NCI-H2227 (cell line): ENCODE results near the gene ASB17.
"Not testable (repeated sequence)": the region's sequence is repeated elsewhere in the genome, so short reads cannot be mapped to it uniquely, and the experiment has no call there.

Source experiments
- DNase-seq: peaks from one replicate; lab custom pipeline; 2025; ENCODE audit not compliant: unreplicated experiment; lab: John Stamatoyannopoulos, UW

Gene ASB17, protein sequence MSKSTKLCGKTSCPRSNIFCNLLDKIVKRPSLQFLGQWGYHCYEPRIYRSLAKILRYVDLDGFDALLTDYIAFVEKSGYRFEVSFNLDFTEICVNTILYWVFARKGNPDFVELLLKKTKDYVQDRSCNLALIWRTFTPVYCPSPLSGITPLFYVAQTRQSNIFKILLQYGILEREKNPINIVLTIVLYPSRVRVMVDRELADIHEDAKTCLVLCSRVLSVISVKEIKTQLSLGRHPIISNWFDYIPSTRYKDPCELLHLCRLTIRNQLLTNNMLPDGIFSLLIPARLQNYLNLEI

DNA sequence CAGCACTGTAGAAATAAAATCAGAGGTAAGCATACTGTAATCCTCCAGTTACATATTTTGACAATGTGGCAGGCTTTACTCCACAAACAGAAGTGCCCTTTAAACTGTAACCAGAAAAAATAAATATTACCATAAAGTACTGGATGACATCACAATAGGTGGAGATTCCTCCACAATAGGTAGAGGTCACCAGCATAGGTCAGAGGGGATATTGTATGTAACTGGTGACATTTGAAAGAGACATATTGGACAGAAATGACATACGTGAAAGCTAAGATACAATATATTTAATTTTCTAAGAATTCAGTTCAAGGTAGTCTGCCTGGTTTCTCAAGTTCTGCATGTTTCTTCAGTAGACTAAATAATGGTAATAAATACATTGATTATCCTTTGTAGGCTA, at the start of gene ASB17:
Gene ASB17, minus strand, starts transcription at position 101 of the 400 bp plus-strand sequence. CDS start 113 bp downstream, outside the sequence.
- DNase-seq = no peak

DNA sequence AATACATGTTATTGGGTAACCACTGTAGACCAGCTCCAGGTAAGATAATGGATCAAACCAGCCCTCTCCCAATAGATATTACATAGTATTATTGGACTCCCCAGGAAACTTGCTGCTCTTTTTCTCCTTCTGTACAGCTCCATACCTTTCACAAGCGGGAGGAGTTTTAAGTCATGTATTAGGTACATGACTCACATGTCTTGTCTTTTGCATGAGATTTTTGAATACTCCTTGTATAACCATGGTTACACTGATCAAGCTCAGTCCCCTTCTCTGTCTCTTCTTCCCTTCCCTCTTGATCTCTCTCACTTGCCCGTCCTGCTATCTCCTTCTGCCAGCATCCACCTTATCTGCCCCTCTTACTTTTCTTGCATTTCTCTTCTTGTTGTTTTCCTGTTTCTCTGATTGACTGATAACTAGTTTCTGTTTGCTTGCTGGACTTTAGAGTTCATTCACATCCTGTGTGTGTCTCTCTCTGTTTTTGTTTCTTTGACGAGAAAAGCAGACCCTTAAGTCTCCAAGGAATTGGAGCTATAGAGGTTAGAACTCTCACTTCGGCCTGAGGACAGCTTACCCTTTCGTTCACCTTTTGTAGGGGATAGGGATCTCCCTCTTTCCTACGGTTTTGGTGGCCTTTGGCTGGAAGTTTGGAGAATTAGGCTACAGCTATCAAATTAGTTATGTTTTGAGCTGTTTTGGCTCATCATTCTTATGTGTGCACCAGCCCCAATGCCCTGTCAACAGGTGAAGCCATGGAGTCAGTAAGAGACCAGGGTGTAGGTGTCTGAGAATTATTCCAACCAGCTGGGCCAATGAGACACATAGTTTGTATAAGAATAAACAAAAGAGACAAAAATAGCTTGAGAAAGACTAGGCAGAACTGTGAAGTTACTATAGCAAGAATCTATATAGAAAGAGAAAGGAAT, 49.0 kb upstream of the ASB17 start:
- DNase-seq = no peak

DNA sequence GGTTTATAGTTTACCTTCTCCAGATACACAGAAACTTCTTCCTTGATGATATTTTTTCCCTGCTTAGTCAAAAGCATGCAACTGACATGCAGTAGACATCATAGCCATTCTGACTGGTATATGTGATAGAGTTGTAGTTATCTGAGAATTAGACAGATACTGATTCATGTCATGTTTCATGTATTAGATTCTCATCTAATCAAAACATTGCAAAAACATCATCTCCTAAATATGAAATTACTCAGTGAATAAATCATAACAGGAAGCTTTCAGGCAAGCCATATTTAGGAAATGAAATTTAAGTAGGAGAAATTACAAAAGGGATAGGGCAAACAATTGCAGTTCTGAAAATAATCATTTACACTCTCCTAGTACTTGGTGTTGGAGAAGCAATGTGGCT, 38.4 kb upstream of the ASB17 start:
- no peak for DNase-seq

DNA sequence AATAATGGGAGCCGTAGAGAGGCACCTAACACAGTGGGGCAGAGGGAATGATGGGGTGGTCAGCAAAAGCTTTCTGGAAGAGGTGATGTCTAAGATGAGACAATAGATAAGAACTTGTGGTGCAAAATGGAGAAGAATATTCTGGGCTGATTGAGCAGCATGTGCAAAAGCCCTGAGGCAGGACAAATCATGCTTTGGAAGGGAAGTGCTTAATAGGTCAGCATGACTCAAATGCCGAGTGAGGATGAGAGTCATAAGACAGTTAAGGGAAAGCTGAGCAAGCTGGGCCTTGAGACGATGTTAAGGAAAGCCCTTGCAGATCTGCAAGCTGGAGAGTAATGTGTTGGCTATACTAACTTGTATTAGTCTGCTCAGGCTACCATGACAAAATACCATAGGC, 37.3 kb upstream of the ASB17 start:
- DNase-seq = no peak

DNA sequence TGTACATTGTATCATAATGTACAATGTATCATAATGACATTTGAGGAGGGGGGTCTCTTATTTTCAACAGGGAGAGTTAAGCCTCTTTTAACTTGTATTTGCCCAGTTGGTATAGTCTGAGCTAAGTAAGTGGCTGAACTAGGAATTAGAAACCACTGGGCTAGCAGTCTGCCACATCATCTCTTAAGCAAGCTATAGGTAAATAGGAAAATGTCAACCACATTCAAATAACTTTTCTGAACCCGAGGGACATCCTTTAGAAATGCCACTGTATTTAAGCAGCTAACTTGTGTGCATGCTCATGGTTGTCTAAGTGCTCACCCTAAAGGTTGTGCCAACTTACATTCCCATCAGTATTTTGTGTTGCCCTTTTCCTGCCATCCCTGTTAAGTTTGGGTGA, 35.5 kb upstream of the ASB17 start:
- no peak for DNase-seq

DNA sequence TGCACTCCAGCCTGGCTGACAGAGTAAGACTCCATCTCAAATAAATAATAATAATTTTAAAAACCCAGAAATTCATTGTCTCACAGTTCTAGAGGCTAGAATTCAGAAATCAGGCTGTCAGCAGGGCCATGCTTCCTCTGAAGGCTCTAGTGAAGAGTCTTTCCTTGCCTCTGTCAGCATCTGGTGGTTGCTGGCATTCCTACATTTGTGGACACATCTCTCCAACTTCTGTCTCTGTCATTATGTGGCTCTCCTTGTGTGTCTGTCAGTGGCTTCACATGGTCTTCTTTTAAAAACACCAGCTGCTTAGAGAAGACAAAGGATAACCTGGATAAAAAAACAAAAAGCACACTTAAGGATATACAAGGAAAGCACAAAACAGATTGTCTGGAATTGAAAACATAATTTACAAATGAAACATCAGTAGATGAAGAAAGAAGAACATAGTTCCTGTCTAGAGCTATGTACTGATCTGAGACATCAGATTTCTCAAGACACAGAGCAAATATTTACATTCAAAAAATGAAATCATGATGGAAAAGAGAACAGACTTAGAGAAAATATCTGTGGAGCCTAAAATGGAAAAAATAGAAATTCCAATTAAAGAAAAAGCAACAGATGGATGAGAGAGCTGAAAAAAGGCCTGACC, 32.7 kb upstream of the ASB17 start:
- DNase-seq = no peak

DNA sequence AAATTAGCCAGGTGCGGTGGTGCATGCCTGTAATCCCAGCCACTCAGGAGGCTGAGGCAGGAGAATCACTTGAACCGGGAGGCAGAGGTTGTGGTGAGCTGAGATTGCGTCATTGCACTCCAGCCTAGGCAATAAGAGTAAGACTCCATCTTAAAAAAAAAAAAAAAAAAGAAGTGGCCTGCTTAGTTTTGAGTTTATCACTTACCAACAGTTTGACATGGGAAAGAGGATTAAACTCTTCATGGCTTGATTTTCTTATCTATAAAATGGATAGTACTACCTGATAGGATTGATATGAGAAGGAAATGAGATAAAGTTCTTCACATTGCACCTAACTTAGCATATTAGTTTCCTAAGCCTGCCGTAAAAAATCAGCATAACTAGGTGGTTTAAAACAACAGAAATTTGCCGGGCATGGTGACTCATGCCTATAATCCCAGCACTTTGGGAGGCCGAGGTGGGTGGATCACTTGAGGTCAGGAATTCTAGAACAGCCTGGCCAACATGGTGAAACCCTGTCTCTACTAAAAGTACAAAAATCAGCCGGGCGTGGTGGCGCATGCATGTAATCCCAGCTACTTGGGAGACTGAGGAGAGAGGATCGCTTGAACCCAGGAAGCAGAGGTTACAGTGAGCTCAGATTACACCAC, 32.0 kb upstream of the ASB17 start:
- not testable (repeated sequence) for DNase-seq

DNA sequence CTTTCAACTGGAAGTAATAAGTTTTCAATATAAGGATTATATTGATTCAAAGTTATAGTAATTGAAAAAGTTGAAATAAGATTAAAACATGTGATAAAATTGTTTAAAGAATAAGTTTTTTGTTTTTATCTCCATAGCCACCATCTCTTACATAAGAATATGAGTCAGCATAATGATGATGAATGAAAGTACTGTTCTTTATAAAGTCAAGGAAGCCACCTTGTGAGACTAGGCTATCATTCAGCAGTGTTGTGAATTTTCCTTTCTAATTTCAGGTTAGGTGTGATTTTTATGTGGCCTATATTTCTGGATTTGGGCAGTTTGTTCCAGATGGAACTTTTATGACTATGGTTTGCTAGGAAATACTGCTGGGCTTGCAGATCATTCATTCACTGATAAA, 22.4 kb upstream of the ASB17 start:
- no peak for DNase-seq

DNA sequence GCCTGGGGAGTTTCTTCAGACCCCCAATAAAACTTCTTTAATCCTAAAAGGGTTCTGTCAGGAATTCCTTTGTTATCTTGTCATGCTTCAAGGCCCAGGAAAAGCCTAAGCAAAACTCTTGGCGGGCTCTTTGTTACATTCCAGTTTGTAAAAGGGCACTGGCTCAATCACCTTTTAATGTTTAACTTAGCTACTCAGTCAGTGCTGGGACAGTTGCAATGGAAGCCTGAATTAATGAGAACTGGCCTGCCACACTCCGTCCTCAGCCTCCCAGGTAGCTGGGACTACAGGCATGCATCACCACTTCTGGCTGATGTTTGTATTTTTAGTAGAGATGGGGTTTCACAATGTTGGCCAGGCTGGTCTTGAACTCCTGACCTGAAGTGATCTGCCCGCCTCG, 21.3 kb upstream of the ASB17 start:
- no peak for DNase-seq

DNA sequence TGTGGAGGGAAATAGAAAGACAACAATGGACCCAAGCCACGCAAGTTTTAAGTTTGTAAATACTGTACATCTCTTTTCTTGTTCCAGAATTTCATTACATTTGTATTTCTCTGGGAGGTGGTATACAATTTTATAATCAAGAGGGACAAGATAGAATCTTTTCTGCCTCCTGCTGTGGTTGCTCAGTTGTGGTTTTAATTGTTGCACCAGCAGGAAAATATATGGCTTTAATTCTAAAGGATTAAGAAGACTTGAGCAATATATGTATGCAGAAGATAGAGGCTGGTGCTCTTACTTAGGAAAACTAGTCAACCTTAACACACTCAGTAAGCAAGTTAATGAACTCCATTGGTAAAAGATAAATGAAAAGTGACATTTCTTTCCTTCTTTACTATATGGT, 19.8 kb upstream of the ASB17 start:
- no peak for DNase-seq

DNA sequence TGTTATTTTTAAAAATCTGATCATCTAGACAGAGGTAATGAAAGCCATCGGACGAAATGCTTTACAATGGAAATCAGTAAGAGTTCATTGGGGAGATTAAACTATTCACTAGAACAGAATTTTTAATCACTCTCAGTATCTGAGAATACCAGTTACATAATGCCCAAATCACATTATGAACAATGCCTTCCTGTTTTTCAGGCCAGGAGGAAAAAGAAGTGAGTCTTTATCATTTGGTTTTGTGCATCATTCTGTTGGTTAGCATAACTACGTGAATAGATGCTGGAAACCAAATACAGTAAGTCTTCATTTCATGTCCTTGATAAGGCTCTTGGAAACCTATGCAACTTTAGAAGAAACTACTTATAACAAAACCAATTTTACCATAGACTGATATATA, 18.0 kb upstream of the ASB17 start:
- DNase-seq = no peak

DNA sequence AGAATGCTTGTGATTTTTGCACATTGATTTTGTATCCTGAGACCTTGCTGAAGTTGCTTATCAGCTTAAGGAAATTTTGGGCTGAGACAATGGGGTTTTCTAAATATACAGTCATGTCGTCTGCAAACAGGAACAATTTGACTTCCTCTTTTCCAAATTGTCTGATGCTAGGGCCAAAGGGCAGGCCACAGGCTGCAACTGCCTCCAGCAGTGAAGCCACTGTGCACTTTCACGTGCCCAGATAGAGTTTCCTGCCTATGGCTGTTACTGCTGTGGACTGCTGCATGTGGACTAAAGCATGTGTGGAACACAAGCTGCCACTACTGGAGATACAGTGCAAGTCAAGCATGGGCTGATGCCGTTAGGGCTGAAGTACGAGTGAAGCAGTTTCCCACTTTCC, 10.8 kb upstream of the ASB17 start:
- DNase-seq = not testable (repeated sequence)

DNA sequence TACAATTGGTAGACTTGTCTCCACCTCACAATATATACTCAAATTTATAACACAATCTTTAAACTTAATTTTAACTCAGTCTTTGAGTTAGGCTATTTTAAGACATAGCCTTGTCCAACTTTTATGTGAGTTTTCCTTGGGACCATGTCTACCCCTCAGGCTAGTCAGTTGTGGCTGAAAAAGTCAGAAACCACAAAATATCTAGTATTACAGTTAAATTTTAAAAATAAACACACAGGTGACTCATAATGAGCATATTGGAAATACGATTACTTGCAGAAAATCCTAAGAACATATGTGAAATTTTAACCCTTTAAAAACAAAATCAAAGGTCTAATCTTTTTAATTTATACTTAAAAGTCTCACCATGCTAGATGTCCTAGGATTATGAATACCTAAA, 4.8 kb upstream of the ASB17 start:
- DNase-seq = no peak

DNA sequence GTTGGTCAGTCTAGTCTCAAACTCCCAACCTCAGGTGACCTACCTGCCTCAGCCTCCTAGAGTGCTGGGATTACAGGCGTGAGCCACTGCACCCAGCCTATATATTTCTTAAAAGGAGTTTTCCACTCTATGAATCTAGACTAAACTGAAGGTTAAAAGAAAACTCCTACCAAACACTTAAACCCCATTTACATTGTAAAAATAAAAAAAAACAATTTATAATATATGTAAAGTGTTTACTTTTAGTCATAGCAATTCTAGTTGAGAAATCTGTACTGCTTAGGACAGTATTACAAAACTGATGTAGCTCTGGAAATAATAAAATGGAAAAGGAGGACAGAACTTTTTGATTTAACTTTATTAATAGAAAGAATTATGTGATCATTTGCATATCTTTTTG, 9.5 kb downstream of the ASB17 start:
- no peak for DNase-seq

DNA sequence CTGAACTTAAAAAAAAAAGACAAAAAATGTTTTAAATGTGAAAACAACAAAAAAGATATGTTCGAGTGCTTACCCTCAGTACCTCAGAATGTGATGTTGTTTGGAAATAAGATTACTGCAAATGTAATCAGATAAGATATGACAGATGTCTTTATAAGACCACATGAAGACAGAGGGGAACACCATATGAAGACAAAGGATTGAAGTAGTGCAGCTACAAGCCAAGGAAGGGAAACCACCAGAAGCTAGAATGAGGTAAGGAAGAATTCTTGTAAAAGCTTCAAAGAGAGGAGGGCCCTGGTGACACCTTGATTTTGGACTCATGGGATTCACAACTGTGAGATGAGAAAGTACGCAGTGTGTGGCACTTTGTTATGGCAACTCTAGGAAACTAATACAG, 15.4 kb downstream of the ASB17 start:
- no peak for DNase-seq

DNA sequence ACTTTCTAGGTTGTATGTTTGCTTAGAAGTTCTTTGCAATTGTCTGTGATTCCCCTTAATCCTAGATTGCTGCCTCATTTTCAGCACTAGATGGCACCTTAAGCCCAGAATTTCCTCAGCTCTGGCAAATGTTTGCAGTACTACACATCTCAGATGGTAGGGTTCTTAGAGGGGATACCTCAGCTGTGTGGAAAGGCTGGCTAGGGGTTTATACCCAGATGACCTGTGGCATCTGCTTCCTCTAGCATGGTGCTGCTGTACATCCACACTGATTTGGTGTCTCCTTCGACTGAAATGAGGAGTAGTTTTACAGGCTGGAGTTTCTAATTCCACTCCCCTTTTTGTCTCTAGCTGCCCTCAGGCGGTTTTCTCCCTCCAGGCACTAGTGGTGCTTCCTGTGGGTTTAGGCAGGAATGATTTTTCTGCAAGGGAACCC, 23.5 kb downstream of the ASB17 start:
- peak; percentile 71 for DNase-seq

DNA sequence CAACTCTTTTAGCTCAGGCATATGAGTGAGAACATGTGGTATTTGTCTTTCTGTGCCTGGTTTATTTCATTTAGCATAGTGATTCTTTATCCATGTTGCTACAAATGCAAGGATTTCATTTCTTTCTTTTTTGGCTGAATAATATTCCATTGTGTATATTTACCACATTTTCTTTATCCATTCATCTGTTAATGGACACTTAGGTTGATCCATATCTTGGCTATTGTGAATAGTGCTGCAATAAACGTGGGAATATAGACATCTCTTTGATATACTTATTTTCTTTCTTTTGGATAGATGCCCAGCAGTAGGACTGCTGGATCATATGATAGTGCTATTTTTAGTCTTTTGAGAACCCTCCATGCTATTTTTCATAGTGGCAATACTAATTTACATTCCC, 30.8 kb downstream of the ASB17 start:
- no peak for DNase-seq

DNA sequence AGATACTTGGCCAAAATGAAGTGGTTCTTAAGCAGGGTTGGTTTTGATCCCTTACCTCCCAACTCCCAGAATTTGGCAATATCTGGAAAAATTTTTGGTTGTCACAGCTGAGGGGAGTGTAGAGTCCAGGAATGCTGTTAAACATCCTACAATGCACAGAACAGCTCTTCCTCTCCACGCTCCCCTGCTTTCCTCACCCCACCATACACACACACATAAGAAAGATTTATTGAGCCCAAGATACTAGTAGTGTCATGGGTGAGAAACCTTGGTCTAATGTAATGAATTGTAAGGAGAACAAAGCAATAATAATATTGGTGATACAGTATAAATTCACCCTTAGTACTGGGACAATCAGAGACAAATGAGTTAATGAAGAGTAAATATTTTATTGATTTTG, 47.8 kb downstream of the ASB17 start:
- DNase-seq = no peak

DNA sequence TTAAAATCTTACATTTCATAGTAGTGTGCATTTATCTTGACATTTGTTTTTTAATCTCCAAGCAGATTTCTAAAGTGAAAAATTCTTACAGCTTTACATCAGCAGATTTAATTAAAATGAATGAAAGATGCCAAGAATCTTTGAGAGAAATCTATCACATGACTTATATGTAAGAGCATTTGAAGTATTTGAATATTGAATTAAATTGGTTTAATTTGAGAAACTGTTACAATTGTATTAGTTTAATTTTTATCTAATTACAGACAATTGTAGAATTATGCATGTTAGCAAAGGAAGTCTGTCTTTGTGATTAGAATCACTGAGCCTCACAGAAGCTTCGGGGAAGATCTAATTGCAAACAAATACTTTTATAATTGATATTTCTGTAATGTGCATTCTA, 52.2 kb downstream of the ASB17 start:
- DNase-seq = no peak

DNA sequence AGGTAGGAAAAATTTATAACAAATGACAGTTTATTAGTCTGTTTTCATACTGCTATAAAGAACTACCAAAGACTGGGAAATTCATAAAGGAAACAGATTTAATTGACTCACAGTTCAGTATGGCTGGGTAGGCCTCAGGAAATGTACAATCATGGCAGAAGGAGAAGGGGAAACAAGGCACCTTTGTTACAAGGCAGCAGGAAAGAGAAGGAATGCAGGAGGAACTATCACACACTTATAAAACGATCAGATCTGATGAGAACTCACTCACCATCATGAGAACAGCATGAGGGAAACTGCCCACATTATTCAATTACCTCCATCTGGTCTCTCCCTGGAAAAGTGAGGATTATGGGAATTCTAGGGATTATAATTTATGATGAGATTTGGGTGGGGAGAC, 61.3 kb downstream of the ASB17 start:
- no peak for DNase-seq
